Esophagus squamous epithelium (tissue), 5 donors: ENCODE measurements around the gene ARHGEF3. TPM values are rescaled to one million over a fixed set of nuclear protein-coding genes. Genes with fewer than 3 reads are reported as not detected.
A peak's percentile ranks its signal among the peaks of the same experiment; 100 is the strongest.

Experiments
- DNase-seq: peaks from one replicate; lab custom pipeline; 2025; lab: John Stamatoyannopoulos, UW
- H3K27ac ChIP-seq, 4 donors: fragments of 200-600 bp; sonication (generic); one replicate each; pipeline ENCODE4 v1.5.1; 2016 to 2019; ENCODE audit warnings: mild to moderate bottlenecking in 1 of 4
- H3K27me3 ChIP-seq, 4 donors: fragments of 200-600 bp; sonication (generic); 1 replicate in 3 of 4; 2 replicates in 1 of 4; pipeline versions ENCODE4 v1.5.1 to v1.6.0; 2017 to 2021; ENCODE audit warnings: antibody characterized with exemption in 1 of 4
- H3K36me3 ChIP-seq, 3 donors: fragments of 200-600 bp; sonication (generic); one replicate each; pipeline ENCODE4 v1.5.1; 2016 to 2019
- H3K4me1 ChIP-seq, 3 donors: fragments of 200-600 bp; sonication (generic); one replicate each; pipeline ENCODE4 v1.5.1; 2017 to 2019
- H3K4me3 ChIP-seq, 4 donors: fragments of 200-600 bp; sonication (generic); 1 replicate in 3 of 4; 2 replicates in 1 of 4; pipeline ENCODE4 v1.5.1; 2016 to 2019; ENCODE audit warnings: mild to moderate bottlenecking in 2 of 4, moderate library complexity in 1 of 4
- H3K9me3 ChIP-seq, 3 donors: fragments of 200-600 bp; sonication (generic); one replicate each; pipeline ENCODE4 v1.5.1; 2016 to 2019
- POLR2A ChIP-seq, 4 donors: fragments of 450-650 bp; IDR thresholded peaks; one replicate each; pipeline ENCODE4 v1.6.1; 2017; ENCODE audit warnings: antibody characterized with exemption in 4 of 4, mild to moderate bottlenecking in 4 of 4, moderate library complexity in 3 of 4
- WGBS, 2 donors: methylation state at CpG; one replicate each; pipeline ENCODE4 v1.1.5; 2018; 5-methylcytosine and 5-hydroxymethylcytosine counted together
- intact Hi-C: fragments of 100-400 bp; cut with DNase I; formaldehyde crosslinking; loops from one replicate; pipeline ENCODE4 v1.15.0; 2022
- total RNA-seq, 4 donors: library from RNA; depleted of rRNA; stranded (reverse); fragments of >200 nt; gene quantifications; one replicate each; pipeline ENCODE4 v1.1.0, GENCODE V29; 2016
- TF ChIP-seq, protein P1 (sequence below), 6 experiments: fragments of 450-650 bp in 4 of 6; fragments of 200-600 bp in 2 of 6; sonication (generic) in 2 of 6; IDR thresholded peaks; one replicate each; pipeline ENCODE4 v1.5.1; 2016 to 2019; ENCODE audit warnings: antibody characterized with exemption in 6 of 6, mild to moderate bottlenecking in 4 of 6, moderate library complexity in 4 of 6
- donor health status: DM: yes; HTN: yes; CAD: no.

Gene ARHGEF3
- total RNA-seq, 4 donors from 2014 or later, result 20.6 to 26.3 (median 24.7) TPM

DNA sequence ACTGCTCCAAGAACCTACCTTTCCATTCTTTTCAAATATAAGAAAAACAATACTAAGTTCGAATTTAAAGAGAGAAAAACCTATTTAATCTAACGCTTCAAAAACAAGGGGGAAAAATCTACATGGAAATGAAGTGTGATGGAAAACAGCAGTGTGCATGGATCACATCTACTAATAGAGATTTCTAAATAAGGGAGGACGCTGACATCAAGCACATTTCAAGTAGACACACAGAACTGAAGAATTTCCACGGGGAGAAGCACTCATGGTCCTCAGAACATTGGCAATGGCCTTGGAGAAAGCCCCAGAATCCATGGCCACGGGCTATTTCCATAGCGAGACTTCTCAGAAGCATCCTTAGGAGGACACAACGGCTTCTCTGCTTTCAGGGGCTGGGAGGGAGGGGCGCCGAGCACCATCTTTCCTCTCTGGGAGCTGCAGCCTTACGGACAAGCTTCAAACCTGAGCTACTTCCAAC lies 119.7 kb downstream of the ARHGEF3 start:
- 16 to 19% methylated on average over 7 to 8 of the region's 10 CpGs for WGBS, 2 donors
- Histone ChIP-seq H3K27me3 (no peaks in the 10 kb centered on the region), H3K4me1 (peaks cover 13 to 49% (median 15%) of the 10 kb centered on the region in 3 donors), H3K27ac (peak overlapping the region; percentile 97 to 100 (median 97)), H3K9me3 (no peaks in the 10 kb centered on the region), H3K36me3 (peaks cover 0 to 8% (median 0%) of the 10 kb centered on the region in 3 donors), H3K4me3 (peak overlapping the region; percentile 71 to 93 (median 80))
- TF ChIP-seq, protein P1, sequence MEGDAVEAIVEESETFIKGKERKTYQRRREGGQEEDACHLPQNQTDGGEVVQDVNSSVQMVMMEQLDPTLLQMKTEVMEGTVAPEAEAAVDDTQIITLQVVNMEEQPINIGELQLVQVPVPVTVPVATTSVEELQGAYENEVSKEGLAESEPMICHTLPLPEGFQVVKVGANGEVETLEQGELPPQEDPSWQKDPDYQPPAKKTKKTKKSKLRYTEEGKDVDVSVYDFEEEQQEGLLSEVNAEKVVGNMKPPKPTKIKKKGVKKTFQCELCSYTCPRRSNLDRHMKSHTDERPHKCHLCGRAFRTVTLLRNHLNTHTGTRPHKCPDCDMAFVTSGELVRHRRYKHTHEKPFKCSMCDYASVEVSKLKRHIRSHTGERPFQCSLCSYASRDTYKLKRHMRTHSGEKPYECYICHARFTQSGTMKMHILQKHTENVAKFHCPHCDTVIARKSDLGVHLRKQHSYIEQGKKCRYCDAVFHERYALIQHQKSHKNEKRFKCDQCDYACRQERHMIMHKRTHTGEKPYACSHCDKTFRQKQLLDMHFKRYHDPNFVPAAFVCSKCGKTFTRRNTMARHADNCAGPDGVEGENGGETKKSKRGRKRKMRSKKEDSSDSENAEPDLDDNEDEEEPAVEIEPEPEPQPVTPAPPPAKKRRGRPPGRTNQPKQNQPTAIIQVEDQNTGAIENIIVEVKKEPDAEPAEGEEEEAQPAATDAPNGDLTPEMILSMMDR (IDR thresholded peaks at IDR 0.05), result no peak
- no peak for TF ChIP-seq POLR2A (IDR thresholded peaks at IDR 0.05)
- no peak for DNase-seq
- intact Hi-C loops, result no loop called here

DNA sequence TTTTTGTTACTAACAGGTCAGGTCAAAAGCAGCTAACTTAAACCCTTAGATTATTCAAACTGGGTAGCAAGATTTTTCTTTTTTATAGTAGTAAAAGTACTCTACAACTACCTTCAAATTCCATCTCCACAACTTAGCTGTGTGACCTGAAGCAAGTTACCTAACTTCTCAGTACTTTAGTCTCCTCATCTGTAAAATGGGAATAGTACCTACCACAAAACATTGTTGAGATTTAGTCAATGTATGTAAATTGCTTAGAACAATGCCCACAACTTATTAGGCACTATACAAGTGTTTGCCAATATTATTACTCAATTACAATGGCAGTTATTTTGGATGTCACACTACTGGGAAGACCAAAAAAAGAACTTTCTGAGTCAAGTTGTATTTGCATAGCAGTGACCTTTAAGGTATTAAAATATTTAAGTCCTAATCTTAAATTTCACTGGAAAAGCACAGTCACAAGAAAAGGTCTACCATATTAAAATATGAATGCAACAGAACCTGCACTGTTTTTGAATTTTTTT lies 121.6 kb downstream of the ARHGEF3 start:
- Histone ChIP-seq H3K4me1 (peaks cover 13 to 49% (median 15%) of the 10 kb centered on the region in 3 donors), H3K27me3 (no peaks in the 10 kb centered on the region), H3K27ac (no peak overlapping the region), H3K9me3 (no peaks in the 10 kb centered on the region), H3K36me3 (peaks cover 0 to 8% (median 0%) of the 10 kb centered on the region in 3 donors), H3K4me3 (no peak overlapping the region)
- intact Hi-C loops, result no loop called here
- TF ChIP-seq POLR2A (IDR thresholded peaks at IDR 0.05), result no peak
- TF ChIP-seq, protein P1 (IDR thresholded peaks at IDR 0.05), result no peak
- DNase-seq, result no peak

Other genes starting within 250 kb of the ARHGEF3 start
- gene CCDC66, start 244.8 kb downstream of the ARHGEF3 start, total RNA-seq, result 10 to 100 TPM in 2 of 4 donors, 1 to 10 TPM in 2; 8.1 to 32.6 (median 15.8) TPM
- gene TASOR, start 118.7 kb downstream of the ARHGEF3 start, total RNA-seq, result 10 to 100 TPM; 36.6 to 59.3 (median 49.3) TPM